Pancreas (tissue), 10 donors: ENCODE results near the gene PCYT1A. TPM values are rescaled to one million over a fixed set of nuclear protein-coding genes. Genes with fewer than 3 reads are reported as not detected.

Experiments used
- ATAC-seq, 4 donors: fragments of 200-7000 bp; cut with Tn5 transposase; one replicate each; pipeline versions ENCODE4 v1.8.0 to v1.9.1; 2020; ENCODE audit warnings: mild to moderate bottlenecking in 4 of 4, moderate library complexity in 4 of 4
- DNase-seq, 6 donors: peaks; one replicate each; pipeline ENCODE4 v3.0.0-alpha.2; 2020
- FAIRE-seq: peaks from 2 replicates; lab custom pipeline; 2012; peaks lifted over from hg19 to GRCh38; lab: Jason Lieb, UNC
- H3K27ac ChIP-seq, 4 donors: fragments of 200-600 bp; sonication (generic); 1 replicate in 3 of 4; 2 replicates in 1 of 4; pipeline versions ENCODE4 v1.5.0 to v1.8.0; 2020
- H3K27me3 ChIP-seq, 4 donors: fragments of 200-600 bp; one replicate each; pipeline ENCODE4 v1.8.0; 2021
- H3K36me3 ChIP-seq, 3 donors: fragments of 200-600 bp; sonication (generic) in 1 of 3; one replicate each; pipeline versions ENCODE4 v1.5.0 to v1.8.0; 2020 to 2021
- H3K4me1 ChIP-seq, 3 donors: fragments of 200-600 bp; one replicate each; pipeline ENCODE4 v1.8.0; 2021
- H3K4me3 ChIP-seq, 4 donors: fragments of 200-600 bp; sonication (generic) in 2 of 4; one replicate each; pipeline versions ENCODE4 v1.5.0 to v1.8.0; 2020 to 2021
- H3K9me3 ChIP-seq, 4 donors: fragments of 200-600 bp; one replicate each; pipeline ENCODE4 v1.8.0; 2021
- CTCF ChIP-seq, 4 donors: fragments of 200-600 bp; sonication (generic) in 3 of 4; IDR thresholded peaks; one replicate each; pipeline versions ENCODE4 v1.5.0 to v1.8.0; 2021; ENCODE audit warnings: antibody characterized with exemption in 4 of 4
- WGBS, 2 donors: extraction: QIAGEN DNeasy Blood & Tissue Kit; methylation state at CpG; one replicate each; pipeline ENCODE4 v1.1.7; 2013; 5-methylcytosine and 5-hydroxymethylcytosine counted together
- intact Hi-C, 3 donors: fragments of 100-400 bp; cut with DNase I; formaldehyde crosslinking; loops; one replicate each; pipeline versions ENCODE4 v1.11.1 to v1.14.2; 2022
- polyA plus RNA-seq, 2 donors: library from polyadenylated mRNA; stranded (reverse); fragments of 200-250 nt; gene quantifications; one replicate each; pipeline ENCODE4 v1.2.3, GENCODE V29; 2013
- total RNA-seq, 6 donors: library from RNA; stranded (reverse); fragmentation: NEBNext Ultra II Directional in 4 of 6; extraction: Animal tissue kit (Norgen Biotek cat#: 25700) in 4 of 6; gene quantifications; one replicate each; pipeline versions ENCODE4 v1.2.1 to v1.2.4, GENCODE V29; 2021 to 2023
- donor health status: healthy with polysubstance abuse.
- donor health status: DM: no; HTN: no; CAD: no; lungs with moderate emphysema.
- donor health status: DM: no; HTN: no; CAD: no.
- donor health status: control.
- donor health status: control.
- donor health status: Bipolar disorder and iron deficiency.
- donor health status: DM: yes; HTN: yes; CAD: no.
- donor health status: DM: no; HTN: no; CAD: no.
- donor health status: DM: no; HTN: no; CAD: no.
- donor health status: DM: yes; HTN: yes; CAD: no.

Gene PCYT1A
- total and polyA plus RNA-seq, 8 donors: 14.1 to 26.0 (median 16.5) TPM

DNA sequence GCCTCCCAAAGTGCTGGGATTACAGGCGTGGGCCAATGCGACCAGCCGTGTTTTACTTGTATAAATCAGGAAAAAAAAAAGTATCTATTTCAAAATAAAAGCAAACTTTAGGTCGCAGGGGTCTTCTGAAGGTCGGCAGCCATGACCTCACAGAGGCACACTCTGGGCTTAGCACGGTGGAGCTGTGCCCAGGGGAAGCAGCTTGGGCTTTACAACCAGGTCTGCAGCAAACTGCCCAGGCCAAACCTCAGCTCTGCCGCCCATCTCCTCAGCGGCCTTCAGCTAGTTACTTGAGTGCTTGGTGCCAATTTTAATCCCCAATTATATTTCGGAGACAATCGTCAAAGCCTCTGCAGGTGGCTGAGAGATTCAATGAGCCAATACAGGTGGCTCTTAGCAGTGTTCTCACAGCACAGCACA is 106.4 kb downstream of the PCYT1A start:
- no peak for TF ChIP-seq CTCF (IDR thresholded peaks at IDR 0.05)
- FAIRE-seq (no peak), ATAC-seq (no peak), DNase-seq (peak in 1 of 6 donors; percentile 16)
- Histone ChIP-seq H3K36me3 (no peaks in the 10 kb centered on the region), H3K4me3 (no peak overlapping the region), H3K4me1 (no peaks in the 10 kb centered on the region), H3K27me3 (no peaks in the 10 kb centered on the region), H3K27ac (no peak overlapping the region), H3K9me3 (no peaks in the 10 kb centered on the region)
- intact Hi-C loops: no loop called here
- 75 to 80% methylated on average over 10 of the region's 10 CpGs for WGBS, 2 donors

DNA sequence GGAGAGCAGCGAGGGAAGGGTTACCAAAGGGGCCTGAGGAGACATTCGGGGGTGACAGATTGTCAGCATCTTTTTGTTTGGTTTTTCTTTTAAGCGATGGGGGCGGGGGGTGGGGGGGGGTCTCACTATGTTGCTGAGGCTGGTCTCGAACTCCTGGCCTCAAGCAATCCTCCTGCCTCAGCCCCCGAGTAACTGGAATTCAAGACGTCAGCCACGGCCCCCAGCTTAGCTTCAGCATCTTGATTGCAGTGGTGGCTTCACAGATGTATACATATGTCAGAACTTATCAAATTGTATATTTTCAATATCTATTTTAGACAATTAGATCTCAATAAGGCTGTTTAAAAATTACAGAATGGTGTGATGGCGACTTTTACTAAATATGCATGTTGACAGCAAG is 107.2 kb downstream of the PCYT1A start:
- no peak for TF ChIP-seq CTCF (IDR thresholded peaks at IDR 0.05)
- no peaks in the 10 kb centered on the region for H3K27me3 ChIP-seq
- no peak overlapping the region for H3K4me3 ChIP-seq
- DNase-seq (peak in 1 of 6 donors; percentile 7), ATAC-seq (no peak), FAIRE-seq (no peak)
- H3K27ac ChIP-seq: no peak overlapping the region
- 70 to 77% methylated on average over 9 of the region's 9 CpGs for WGBS, 2 donors
- no peaks in the 10 kb centered on the region for H3K4me1 ChIP-seq
- no peaks in the 10 kb centered on the region for H3K36me3 ChIP-seq
- intact Hi-C loops: no loop called here
- H3K9me3 ChIP-seq: no peaks in the 10 kb centered on the region

Other genes with a start within 250 kb of the PCYT1A start
- gene TFRC, start 205.6 kb downstream of the PCYT1A start, total RNA-seq: 10 to 100 TPM; 18.7 to 45.6 (median 31.2) TPM
- gene TFRC, start 205.6 kb downstream of the PCYT1A start, polyA plus RNA-seq: 10 to 100 TPM in 1 of 2 donors, 1 to 10 TPM in 1; 7.8 to 20.9 TPM
- gene ZDHHC19, start 76.3 kb downstream of the PCYT1A start, total RNA-seq: under 1 TPM in 2 of 6 donors, not detected in 4; 0.17 to 0.21 TPM
- gene ZDHHC19, start 76.3 kb downstream of the PCYT1A start, polyA plus RNA-seq: not detected
- under 1 TPM in 2 of 6 donors, not detected in 4; 0.19 to 0.37 TPM for gene SLC51A, start 71.2 kb downstream of the PCYT1A start, total RNA-seq
- gene SLC51A, start 71.2 kb downstream of the PCYT1A start, polyA plus RNA-seq: 1 to 10 TPM in 1 of 2 donors, under 1 TPM in 1; 0.23 to 1.2 TPM
- gene DYNLT2B, start 30.5 kb upstream of the PCYT1A start, total RNA-seq: 1 to 10 TPM; 2.2 to 4.0 (median 2.6) TPM
- 10 to 100 TPM in 1 of 2 donors, 1 to 10 TPM in 1; 7.9 to 19.5 TPM for gene DYNLT2B, start 30.5 kb upstream of the PCYT1A start, polyA plus RNA-seq
- gene TM4SF19, start 50.7 kb upstream of the PCYT1A start, total RNA-seq: 1 to 10 TPM in 2 of 6 donors, not detected in 4; 1.9 to 2.4 TPM
- under 1 TPM in 1 of 2 donors, not detected in 1; 0.99 TPM for gene TM4SF19, start 50.7 kb upstream of the PCYT1A start, polyA plus RNA-seq
- 10 to 100 TPM; 18.3 to 39.0 (median 23.2) TPM for gene UBXN7, start 144.7 kb upstream of the PCYT1A start, total RNA-seq
- 1 to 10 TPM; 4.2 to 5.9 TPM for gene UBXN7, start 144.7 kb upstream of the PCYT1A start, polyA plus RNA-seq
- gene RNF168, start 216.0 kb upstream of the PCYT1A start, total RNA-seq: 10 to 100 TPM in 1 of 6 donors, 1 to 10 TPM in 5; 6.0 to 10.8 (median 7.0) TPM
- 1 to 10 TPM; 3.2 to 4.5 TPM for gene RNF168, start 216.0 kb upstream of the PCYT1A start, polyA plus RNA-seq
- not detected for gene SMCO1, start 227.6 kb upstream of the PCYT1A start, total RNA-seq
- gene SMCO1, start 227.6 kb upstream of the PCYT1A start, polyA plus RNA-seq: under 1 TPM in 1 of 2 donors, not detected in 1; 0.05 TPM